GM23338 (cell line): Measurements from ENCODE around the gene SNX30. TPM values are rescaled to one million over a fixed set of nuclear protein-coding genes. Genes with fewer than 3 reads are reported as not detected.

Source experiments
- EZH2 ChIP-seq: fragments of 200-600 bp; sonication (generic); IDR thresholded peaks from one replicate; pipeline ENCODE4 v1.8.0; 2017; ENCODE audit warnings: antibody characterized with exemption, mild to moderate bottlenecking, low read depth; ENCODE audit not compliant: unreplicated experiment
- JUNB ChIP-seq: IDR thresholded peaks from one replicate; pipeline ENCODE4 v1.6.1; 2016; ENCODE audit warnings: antibody characterized with exemption; ENCODE audit not compliant: unreplicated experiment
- NANOG ChIP-seq: IDR thresholded peaks from 2 replicates; pipeline ENCODE4 v1.6.1; 2016; ENCODE audit warnings: antibody characterized with exemption, borderline replicate concordance
- STAT1 ChIP-seq: IDR thresholded peaks from one replicate; pipeline ENCODE4 v1.6.1; 2016; ENCODE audit warnings: antibody characterized with exemption; ENCODE audit not compliant: unreplicated experiment
- ZNF114 ChIP-seq: fragments of 250-450 bp; sonication (Bioruptor Pico); IDR thresholded peaks from 2 replicates; pipeline ENCODE4 v1.5.0; 2020; ENCODE audit warnings: mild to moderate bottlenecking, moderate library complexity
- polyA plus RNA-seq: library from polyadenylated mRNA; unstranded; fragments of >200 nt; fragmentation: Nextera tagmentation; extraction: Ambion mirVana; gene quantifications from 2 replicates; pipeline ENCODE4 v1.2.1, GENCODE V29; 2016
- total RNA-seq: library from RNA; depleted of rRNA; stranded (reverse); fragments of >200 nt; shearing (Covaris generic); gene quantifications from 2 replicates; pipeline ENCODE4 v1.2.3, GENCODE V29; 2014
- TF ChIP-seq, protein P1 (sequence below): fragments of 250-450 bp; sonication (Bioruptor Pico); IDR thresholded peaks from 2 replicates; pipeline ENCODE4 v1.5.0; 2020; ENCODE audit warnings: mild to moderate bottlenecking, moderate library complexity
- TF ChIP-seq, protein P2 (sequence below): IDR thresholded peaks from one replicate; pipeline ENCODE4 v1.6.1; 2018; ENCODE audit warnings: antibody characterized with exemption; ENCODE audit not compliant: unreplicated experiment

The SNX30 gene
- total and polyA plus RNA-seq, 2 experiments from 2014 or later: 2.1 to 17.8 TPM

DNA sequence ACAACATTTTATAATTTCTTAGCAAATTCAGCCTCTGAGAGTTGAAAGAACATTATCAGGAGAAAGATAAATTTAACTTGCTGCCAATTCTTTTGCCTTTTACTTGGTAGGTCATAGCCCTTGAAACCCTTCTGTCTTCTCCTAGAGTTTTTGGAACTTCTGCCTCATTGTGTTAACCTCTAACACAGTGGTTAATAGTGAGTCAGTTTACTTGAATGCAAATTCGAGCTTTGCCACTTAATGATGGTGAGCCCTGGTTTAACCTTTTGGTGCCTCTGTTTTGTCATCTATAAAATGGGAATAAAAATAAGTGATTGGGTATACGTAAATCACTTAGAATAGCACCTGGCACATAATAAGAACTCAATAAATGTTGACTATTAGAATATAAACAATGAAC lies 30.9 kb upstream of the SNX30 start (continued):
- TF ChIP-seq, protein P1, sequence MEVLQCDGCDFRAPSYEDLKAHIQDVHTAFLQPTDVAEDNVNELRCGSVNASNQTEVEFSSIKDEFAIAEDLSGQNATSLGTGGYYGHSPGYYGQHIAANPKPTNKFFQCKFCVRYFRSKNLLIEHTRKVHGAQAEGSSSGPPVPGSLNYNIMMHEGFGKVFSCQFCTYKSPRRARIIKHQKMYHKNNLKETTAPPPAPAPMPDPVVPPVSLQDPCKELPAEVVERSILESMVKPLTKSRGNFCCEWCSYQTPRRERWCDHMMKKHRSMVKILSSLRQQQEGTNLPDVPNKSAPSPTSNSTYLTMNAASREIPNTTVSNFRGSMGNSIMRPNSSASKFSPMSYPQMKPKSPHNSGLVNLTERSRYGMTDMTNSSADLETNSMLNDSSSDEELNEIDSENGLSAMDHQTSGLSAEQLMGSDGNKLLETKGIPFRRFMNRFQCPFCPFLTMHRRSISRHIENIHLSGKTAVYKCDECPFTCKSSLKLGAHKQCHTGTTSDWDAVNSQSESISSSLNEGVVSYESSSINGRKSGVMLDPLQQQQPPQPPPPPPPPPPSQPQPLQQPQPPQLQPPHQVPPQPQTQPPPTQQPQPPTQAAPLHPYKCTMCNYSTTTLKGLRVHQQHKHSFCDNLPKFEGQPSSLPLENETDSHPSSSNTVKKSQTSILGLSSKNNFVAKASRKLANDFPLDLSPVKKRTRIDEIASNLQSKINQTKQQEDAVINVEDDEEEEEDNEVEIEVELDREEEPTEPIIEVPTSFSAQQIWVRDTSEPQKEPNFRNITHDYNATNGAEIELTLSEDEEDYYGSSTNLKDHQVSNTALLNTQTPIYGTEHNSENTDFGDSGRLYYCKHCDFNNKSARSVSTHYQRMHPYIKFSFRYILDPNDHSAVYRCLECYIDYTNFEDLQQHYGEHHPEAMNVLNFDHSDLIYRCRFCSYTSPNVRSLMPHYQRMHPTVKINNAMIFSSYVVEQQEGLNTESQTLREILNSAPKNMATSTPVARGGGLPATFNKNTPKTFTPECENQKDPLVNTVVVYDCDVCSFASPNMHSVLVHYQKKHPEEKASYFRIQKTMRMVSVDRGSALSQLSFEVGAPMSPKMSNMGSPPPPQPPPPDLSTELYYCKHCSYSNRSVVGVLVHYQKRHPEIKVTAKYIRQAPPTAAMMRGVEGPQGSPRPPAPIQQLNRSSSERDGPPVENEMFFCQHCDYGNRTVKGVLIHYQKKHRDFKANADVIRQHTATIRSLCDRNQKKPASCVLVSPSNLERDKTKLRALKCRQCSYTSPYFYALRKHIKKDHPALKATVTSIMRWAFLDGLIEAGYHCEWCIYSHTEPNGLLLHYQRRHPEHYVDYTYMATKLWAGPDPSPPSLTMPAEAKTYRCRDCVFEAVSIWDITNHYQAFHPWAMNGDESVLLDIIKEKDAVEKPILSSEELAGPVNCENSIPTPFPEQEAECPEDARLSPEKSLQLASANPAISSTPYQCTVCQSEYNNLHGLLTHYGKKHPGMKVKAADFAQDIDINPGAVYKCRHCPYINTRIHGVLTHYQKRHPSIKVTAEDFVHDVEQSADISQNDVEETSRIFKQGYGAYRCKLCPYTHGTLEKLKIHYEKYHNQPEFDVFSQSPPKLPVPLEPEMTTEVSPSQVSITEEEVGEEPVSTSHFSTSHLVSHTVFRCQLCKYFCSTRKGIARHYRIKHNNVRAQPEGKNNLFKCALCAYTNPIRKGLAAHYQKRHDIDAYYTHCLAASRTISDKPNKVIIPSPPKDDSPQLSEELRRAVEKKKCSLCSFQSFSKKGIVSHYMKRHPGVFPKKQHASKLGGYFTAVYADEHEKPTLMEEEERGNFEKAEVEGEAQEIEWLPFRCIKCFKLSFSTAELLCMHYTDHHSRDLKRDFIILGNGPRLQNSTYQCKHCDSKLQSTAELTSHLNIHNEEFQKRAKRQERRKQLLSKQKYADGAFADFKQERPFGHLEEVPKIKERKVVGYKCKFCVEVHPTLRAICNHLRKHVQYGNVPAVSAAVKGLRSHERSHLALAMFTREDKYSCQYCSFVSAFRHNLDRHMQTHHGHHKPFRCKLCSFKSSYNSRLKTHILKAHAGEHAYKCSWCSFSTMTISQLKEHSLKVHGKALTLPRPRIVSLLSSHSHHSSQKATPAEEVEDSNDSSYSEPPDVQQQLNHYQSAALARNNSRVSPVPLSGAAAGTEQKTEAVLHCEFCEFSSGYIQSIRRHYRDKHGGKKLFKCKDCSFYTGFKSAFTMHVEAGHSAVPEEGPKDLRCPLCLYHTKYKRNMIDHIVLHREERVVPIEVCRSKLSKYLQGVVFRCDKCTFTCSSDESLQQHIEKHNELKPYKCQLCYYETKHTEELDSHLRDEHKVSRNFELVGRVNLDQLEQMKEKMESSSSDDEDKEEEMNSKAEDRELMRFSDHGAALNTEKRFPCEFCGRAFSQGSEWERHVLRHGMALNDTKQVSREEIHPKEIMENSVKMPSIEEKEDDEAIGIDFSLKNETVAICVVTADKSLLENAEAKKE (CRISPR knock-in tag): no peak
- TF ChIP-seq ZNF114 (CRISPR knock-in tag): no peak
- TF ChIP-seq, protein P2, sequence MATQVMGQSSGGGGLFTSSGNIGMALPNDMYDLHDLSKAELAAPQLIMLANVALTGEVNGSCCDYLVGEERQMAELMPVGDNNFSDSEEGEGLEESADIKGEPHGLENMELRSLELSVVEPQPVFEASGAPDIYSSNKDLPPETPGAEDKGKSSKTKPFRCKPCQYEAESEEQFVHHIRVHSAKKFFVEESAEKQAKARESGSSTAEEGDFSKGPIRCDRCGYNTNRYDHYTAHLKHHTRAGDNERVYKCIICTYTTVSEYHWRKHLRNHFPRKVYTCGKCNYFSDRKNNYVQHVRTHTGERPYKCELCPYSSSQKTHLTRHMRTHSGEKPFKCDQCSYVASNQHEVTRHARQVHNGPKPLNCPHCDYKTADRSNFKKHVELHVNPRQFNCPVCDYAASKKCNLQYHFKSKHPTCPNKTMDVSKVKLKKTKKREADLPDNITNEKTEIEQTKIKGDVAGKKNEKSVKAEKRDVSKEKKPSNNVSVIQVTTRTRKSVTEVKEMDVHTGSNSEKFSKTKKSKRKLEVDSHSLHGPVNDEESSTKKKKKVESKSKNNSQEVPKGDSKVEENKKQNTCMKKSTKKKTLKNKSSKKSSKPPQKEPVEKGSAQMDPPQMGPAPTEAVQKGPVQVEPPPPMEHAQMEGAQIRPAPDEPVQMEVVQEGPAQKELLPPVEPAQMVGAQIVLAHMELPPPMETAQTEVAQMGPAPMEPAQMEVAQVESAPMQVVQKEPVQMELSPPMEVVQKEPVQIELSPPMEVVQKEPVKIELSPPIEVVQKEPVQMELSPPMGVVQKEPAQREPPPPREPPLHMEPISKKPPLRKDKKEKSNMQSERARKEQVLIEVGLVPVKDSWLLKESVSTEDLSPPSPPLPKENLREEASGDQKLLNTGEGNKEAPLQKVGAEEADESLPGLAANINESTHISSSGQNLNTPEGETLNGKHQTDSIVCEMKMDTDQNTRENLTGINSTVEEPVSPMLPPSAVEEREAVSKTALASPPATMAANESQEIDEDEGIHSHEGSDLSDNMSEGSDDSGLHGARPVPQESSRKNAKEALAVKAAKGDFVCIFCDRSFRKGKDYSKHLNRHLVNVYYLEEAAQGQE: no peak
- TF ChIP-seq NANOG: no peak
- no peak for TF ChIP-seq STAT1
- no peak for TF ChIP-seq JUNB
- TF ChIP-seq EZH2: no peak
